Stomach (tissue), 4 donors: ENCODE results near the gene NTRK3.

Source experiments
- CTCF ChIP-seq, 7 experiments: fragments of 450-650 bp in 4 of 7; fragments of 200-600 bp in 3 of 7; sonication (generic) in 3 of 7; IDR thresholded peaks; one replicate each; pipeline ENCODE4 v1.5.1; 2016 to 2019; ENCODE audit warnings: antibody characterized with exemption in 7 of 7, control low read depth in 2 of 7, mild to moderate bottlenecking in 1 of 7
- POLR2A ChIP-seq, 4 donors: fragments of 450-650 bp; IDR thresholded peaks; one replicate each; pipeline ENCODE4 v1.6.1; 2016; ENCODE audit warnings: antibody characterized with exemption in 4 of 4, control low read depth in 2 of 4, mild to moderate bottlenecking in 1 of 4, moderate library complexity in 1 of 4
- POLR2AphosphoS5 ChIP-seq, 3 donors: sonication (generic); formaldehyde crosslinking; IDR thresholded peaks; one replicate each; pipeline ENCODE4 v1.6.1; 2016; ENCODE audit warnings: antibody characterized with exemption in 3 of 3

- no peak for TF ChIP-seq CTCF (IDR thresholded peaks at IDR 0.05)
- TF ChIP-seq POLR2AphosphoS5 (IDR thresholded peaks at IDR 0.05): no peak
- TF ChIP-seq POLR2A (IDR thresholded peaks at IDR 0.05): no peak
These were observed 318.5 kb downstream of the NTRK3 start for GRCh38 chr15:87938031-87938430.
